Measurements from ENCODE around the gene NACC2.

The NACC2 gene

GRCh38 chr9:136052991-136053756 is 41.9 kb downstream of the NACC2 start:
- DNase-seq: no peak
- TF ChIP-seq EZH2phosphoT487 (IDR thresholded peaks at IDR 0.05; ENCODE audit: low read length) (no peak), EZH2 (optimal IDR thresholded peaks at IDR 0.05; ENCODE audit: low read depth, low read length) (no peak)
- TF ChIP-seq, protein P1, sequence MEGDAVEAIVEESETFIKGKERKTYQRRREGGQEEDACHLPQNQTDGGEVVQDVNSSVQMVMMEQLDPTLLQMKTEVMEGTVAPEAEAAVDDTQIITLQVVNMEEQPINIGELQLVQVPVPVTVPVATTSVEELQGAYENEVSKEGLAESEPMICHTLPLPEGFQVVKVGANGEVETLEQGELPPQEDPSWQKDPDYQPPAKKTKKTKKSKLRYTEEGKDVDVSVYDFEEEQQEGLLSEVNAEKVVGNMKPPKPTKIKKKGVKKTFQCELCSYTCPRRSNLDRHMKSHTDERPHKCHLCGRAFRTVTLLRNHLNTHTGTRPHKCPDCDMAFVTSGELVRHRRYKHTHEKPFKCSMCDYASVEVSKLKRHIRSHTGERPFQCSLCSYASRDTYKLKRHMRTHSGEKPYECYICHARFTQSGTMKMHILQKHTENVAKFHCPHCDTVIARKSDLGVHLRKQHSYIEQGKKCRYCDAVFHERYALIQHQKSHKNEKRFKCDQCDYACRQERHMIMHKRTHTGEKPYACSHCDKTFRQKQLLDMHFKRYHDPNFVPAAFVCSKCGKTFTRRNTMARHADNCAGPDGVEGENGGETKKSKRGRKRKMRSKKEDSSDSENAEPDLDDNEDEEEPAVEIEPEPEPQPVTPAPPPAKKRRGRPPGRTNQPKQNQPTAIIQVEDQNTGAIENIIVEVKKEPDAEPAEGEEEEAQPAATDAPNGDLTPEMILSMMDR (IDR thresholded peaks at IDR 0.05; ENCODE audit: low read length): no peak
- Histone ChIP-seq H3K4me3 (ENCODE audit: low read length) (no peak overlapping the region), H3F3A (ENCODE audit: insufficient read depth, low read length) (no peaks in the 10 kb centered on the region), H3K79me2 (ENCODE audit: low read length) (no peaks in the 10 kb centered on the region), H3K36me3 (replicated peaks; ENCODE audit: insufficient read depth, low read length) (no peaks in the 10 kb centered on the region), H3K9me3 (replicated peaks; ENCODE audit: insufficient read depth, low read length) (no peaks in the 10 kb centered on the region), H2AFZ (ENCODE audit: low read length) (no peak overlapping the region), H4K20me1 (ENCODE audit: insufficient read depth, low read length) (no peaks in the 10 kb centered on the region), H3K4me2 (ENCODE audit: low read depth, low read length) (no peak overlapping the region), H3K9me2 (replicated peaks; ENCODE audit: insufficient read depth, low read length) (no peaks in the 10 kb centered on the region), H3K4me1 (ENCODE audit: low read length) (no peaks in the 10 kb centered on the region), H3K27ac (ENCODE audit: low read length) (no peak overlapping the region), H3K27me3 (replicated peaks; ENCODE audit: insufficient read depth, low read length) (peaks cover 96% of the 10 kb centered on the region), H3K9ac (ENCODE audit: low read length) (no peak overlapping the region)

DNA sequence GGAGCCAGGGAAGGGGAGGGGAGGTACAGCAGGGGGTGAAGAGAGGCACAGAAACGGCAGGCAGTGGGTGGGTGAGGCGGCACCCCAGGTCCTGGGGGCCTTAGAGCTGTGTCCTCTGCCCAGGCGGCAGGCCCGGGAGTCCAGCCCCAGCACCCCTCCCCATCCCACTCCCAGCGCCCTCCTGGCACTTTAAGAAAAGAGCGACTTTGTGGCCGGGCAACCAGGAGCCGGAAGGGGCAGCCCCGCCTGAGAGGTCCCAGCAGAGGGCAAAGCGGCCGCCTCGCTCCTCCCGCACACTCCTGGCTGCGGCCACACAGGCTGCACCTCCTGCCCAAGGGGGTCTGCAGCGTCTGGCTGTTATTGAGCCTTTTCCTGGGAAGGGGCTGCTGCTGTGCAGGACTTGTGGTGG is 42.6 kb downstream of the NACC2 start:
- H3K4me1 ChIP-seq (ENCODE audit: low read length): no peaks in the 10 kb centered on the region
- H3K27ac ChIP-seq (ENCODE audit: low read length): no peak overlapping the region

DNA sequence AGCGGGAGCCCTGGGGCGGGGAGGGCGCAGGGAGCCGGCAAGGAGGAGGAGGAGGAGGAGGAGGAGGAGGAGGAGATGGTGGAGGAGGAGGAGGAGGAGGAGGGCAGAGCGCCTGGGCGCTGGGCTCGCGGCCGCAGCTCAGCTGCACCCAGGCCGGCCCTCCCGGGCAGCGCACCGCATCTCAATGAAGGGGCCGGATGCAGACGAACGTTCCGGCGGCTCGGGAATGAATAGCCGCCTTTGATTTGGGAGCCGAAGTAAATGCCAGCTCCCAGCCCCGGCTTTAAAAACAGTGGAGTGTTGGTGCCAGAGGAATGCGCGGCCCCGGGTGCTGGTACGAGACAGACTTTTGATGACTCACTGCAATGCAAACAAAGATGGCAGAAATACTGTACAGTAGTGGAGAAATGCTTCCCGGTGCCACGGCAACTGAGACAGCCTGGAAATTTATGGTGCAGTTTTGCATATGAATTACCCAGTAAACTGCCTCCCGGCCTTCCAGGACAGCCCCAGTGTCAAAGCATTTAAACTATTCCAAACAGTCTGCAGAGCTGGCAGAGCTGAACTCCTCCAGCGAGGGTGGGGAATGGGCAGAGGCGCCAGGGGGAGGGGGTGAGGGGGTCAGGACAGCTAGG is 43.1 kb downstream of the NACC2 start:
- no peak overlapping the region for H3K27ac ChIP-seq (ENCODE audit: low read length)
- no peaks in the 10 kb centered on the region for H3K4me1 ChIP-seq (ENCODE audit: low read length)
- no peak overlapping the region for H3K4me3 ChIP-seq (ENCODE audit: low read length)
- H3F3A ChIP-seq (ENCODE audit: insufficient read depth, low read length): no peaks in the 10 kb centered on the region
- no peak for DNase-seq
- H3K9me2 ChIP-seq (replicated peaks; ENCODE audit: insufficient read depth, low read length): no peaks in the 10 kb centered on the region
- no peak overlapping the region for H3K4me2 ChIP-seq (ENCODE audit: low read depth, low read length)
- H3K27me3 ChIP-seq (replicated peaks; ENCODE audit: insufficient read depth, low read length): peaks cover 96% of the 10 kb centered on the region
- no peaks in the 10 kb centered on the region for H3K79me2 ChIP-seq (ENCODE audit: low read length)
- H3K36me3 ChIP-seq (replicated peaks; ENCODE audit: insufficient read depth, low read length): no peaks in the 10 kb centered on the region
- peak; percentile 72 for TF ChIP-seq EZH2 (optimal IDR thresholded peaks at IDR 0.05; ENCODE audit: low read depth, low read length)
- TF ChIP-seq EZH2phosphoT487 (IDR thresholded peaks at IDR 0.05; ENCODE audit: low read length): no peak
- H3K9ac ChIP-seq (ENCODE audit: low read length): no peak overlapping the region
- H3K9me3 ChIP-seq (replicated peaks; ENCODE audit: insufficient read depth, low read length): no peaks in the 10 kb centered on the region
- no peaks in the 10 kb centered on the region for H4K20me1 ChIP-seq (ENCODE audit: insufficient read depth, low read length)
- no peak overlapping the region for H2AFZ ChIP-seq (ENCODE audit: low read length)

More for the DNA sequence above, 42.6 kb downstream of the NACC2 start:
- Histone ChIP-seq H3K9me2 (replicated peaks; ENCODE audit: insufficient read depth, low read length) (no peaks in the 10 kb centered on the region), H3K27me3 (replicated peaks; ENCODE audit: insufficient read depth, low read length) (peaks cover 96% of the 10 kb centered on the region), H4K20me1 (ENCODE audit: insufficient read depth, low read length) (no peaks in the 10 kb centered on the region), H3K4me2 (ENCODE audit: low read depth, low read length) (no peak overlapping the region), H3K4me3 (ENCODE audit: low read length) (no peak overlapping the region), H2AFZ (ENCODE audit: low read length) (no peak overlapping the region), H3F3A (ENCODE audit: insufficient read depth, low read length) (no peaks in the 10 kb centered on the region), H3K79me2 (ENCODE audit: low read length) (no peaks in the 10 kb centered on the region), H3K9me3 (replicated peaks; ENCODE audit: insufficient read depth, low read length) (no peaks in the 10 kb centered on the region), H3K36me3 (replicated peaks; ENCODE audit: insufficient read depth, low read length) (no peaks in the 10 kb centered on the region), H3K9ac (ENCODE audit: low read length) (no peak overlapping the region)
- TF ChIP-seq, protein P1 (IDR thresholded peaks at IDR 0.05; ENCODE audit: low read length): no peak
- no peak for TF ChIP-seq EZH2 (optimal IDR thresholded peaks at IDR 0.05; ENCODE audit: low read depth, low read length)
- no peak for TF ChIP-seq EZH2phosphoT487 (IDR thresholded peaks at IDR 0.05; ENCODE audit: low read length)
- DNase-seq: no peak

GRCh38 chr9:136051453-136051836 is 43.6 kb downstream of the NACC2 start:
- DNase-seq: no peak
- H3K36me3 ChIP-seq (replicated peaks; ENCODE audit: insufficient read depth, low read length): no peaks in the 10 kb centered on the region
- H3F3A ChIP-seq (ENCODE audit: insufficient read depth, low read length): no peaks in the 10 kb centered on the region
- no peak overlapping the region for H3K9ac ChIP-seq (ENCODE audit: low read length)
- no peak overlapping the region for H3K4me2 ChIP-seq (ENCODE audit: low read depth, low read length)
- H3K27ac ChIP-seq (ENCODE audit: low read length): no peak overlapping the region
- peaks cover 96% of the 10 kb centered on the region for H3K27me3 ChIP-seq (replicated peaks; ENCODE audit: insufficient read depth, low read length)
- H3K4me1 ChIP-seq (ENCODE audit: low read length): no peaks in the 10 kb centered on the region
- no peaks in the 10 kb centered on the region for H3K79me2 ChIP-seq (ENCODE audit: low read length)
- no peaks in the 10 kb centered on the region for H3K9me3 ChIP-seq (replicated peaks; ENCODE audit: insufficient read depth, low read length)
- H3K4me3 ChIP-seq (ENCODE audit: low read length): no peak overlapping the region
- H4K20me1 ChIP-seq (ENCODE audit: insufficient read depth, low read length): no peaks in the 10 kb centered on the region
- H2AFZ ChIP-seq (ENCODE audit: low read length): no peak overlapping the region
- TF ChIP-seq, protein P1 (IDR thresholded peaks at IDR 0.05; ENCODE audit: low read length): no peak
- no peak for TF ChIP-seq EZH2 (optimal IDR thresholded peaks at IDR 0.05; ENCODE audit: low read depth, low read length)
- no peak for TF ChIP-seq EZH2phosphoT487 (IDR thresholded peaks at IDR 0.05; ENCODE audit: low read length)
- H3K9me2 ChIP-seq (replicated peaks; ENCODE audit: insufficient read depth, low read length): no peaks in the 10 kb centered on the region

All from MM.1S (cell line).